GM21825 (cell line): ENCODE measurements around the gene OXLD1.
"Not testable (repeated sequence)": the region's sequence is repeated elsewhere in the genome, so short reads cannot be mapped to it uniquely, and the experiment has no call there.

Experiments
- ATAC-seq: cut with Tn5 transposase; IDR thresholded peaks from one replicate; pipeline ENCODE4 v1.9.1; 2021; ENCODE audit warnings: mild to moderate bottlenecking, moderate library complexity; ENCODE audit not compliant: unreplicated experiment

The OXLD1 gene

GRCh38 chr17:81621494-81622130 lies 44.8 kb downstream of the OXLD1 start:
- ATAC-seq: no peak

- ATAC-seq: not testable (repeated sequence)
These were observed 48.1 kb downstream of the OXLD1 start for GRCh38 chr17:81618307-81618706.

- no peak for ATAC-seq
These were observed 49.5 kb downstream of the OXLD1 start for GRCh38 chr17:81616877-81617276.

GRCh38 chr17:81615401-81615930 lies 50.9 kb downstream of the OXLD1 start:
- ATAC-seq: no peak
